PC-3 (cell line): Measurements from ENCODE around the gene TACR2. TPM values are rescaled to one million over a fixed set of nuclear protein-coding genes. Genes with fewer than 3 reads are reported as not detected.

Experiments used
- ATAC-seq: fragments of 200-7000 bp; cut with Tn5 transposase; 2 replicates; pipeline ENCODE4 v1.9.1; 2020; ENCODE audit warnings: mild to moderate bottlenecking, moderate library complexity
- Bru-seq: library from RNA; stranded (reverse); fragments of 400-500 nt; gene quantifications from one replicate; lab custom pipeline; 2021; lab: Mats Ljungman, UMichigan
- BruChase-seq, 2 experiments: library from RNA; stranded (reverse); fragments of 400-500 nt; gene quantifications; one replicate each; lab custom pipeline; 2021; lab: Mats Ljungman, UMichigan
- BruUV-seq: library from RNA; stranded (reverse); fragments of 400-500 nt; replicated peaks from 2 replicates; lab custom pipeline; 2021; lab: Mats Ljungman, UMichigan
- CTCF ChIA-PET: fragments of 300-600 bp; sonication (Branson Sonifier 250); formaldehyde crosslinking; loops from one replicate; lab custom pipeline; 2022; ENCODE audit warnings: antibody characterized with exemption; lab: Charles Lee
- POLR2A ChIA-PET: fragments of 300-600 bp; sonication (Branson Sonifier 250); formaldehyde crosslinking; loops from one replicate; lab custom pipeline; 2022; ENCODE audit warnings: antibody characterized with exemption; ENCODE audit not compliant: unreplicated experiment; lab: Charles Lee
- DNase-seq: peaks from one replicate; pipeline ENCODE4 v3.0.0-alpha.2; 2015
- H2AFZ ChIP-seq: fragments of 300-600 bp; sonication (generic); 2 replicates; pipeline ENCODE4 v1.6.0; 2016; ENCODE audit warnings: antibody characterized with exemption, low read length
- H3F3A ChIP-seq: fragments of 300-600 bp; sonication (generic); one replicate; pipeline ENCODE4 v1.6.0; 2017; ENCODE audit warnings: antibody characterized with exemption, low read length, control low read depth, mild to moderate bottlenecking; ENCODE audit not compliant: unreplicated experiment
- H3K27ac ChIP-seq: fragments of 300-600 bp; sonication (generic); 2 replicates; pipeline ENCODE4 v1.5.1; 2016; ENCODE audit warnings: mild to moderate bottlenecking, low read length
- H3K27me3 ChIP-seq: fragments of 300-600 bp; sonication (generic); 2 replicates; pipeline ENCODE4 v1.6.1; 2016; ENCODE audit warnings: low read length, mixed read lengths
- H3K36me3 ChIP-seq: fragments of 300-600 bp; sonication (generic); 2 replicates; pipeline ENCODE4 v1.6.1; 2016; ENCODE audit warnings: low read depth, mixed run types, low read length, mixed read lengths
- H3K4me1 ChIP-seq: fragments of 300-600 bp; sonication (generic); 2 replicates; pipeline ENCODE4 v1.5.1; 2016; ENCODE audit warnings: low read length; ENCODE audit not compliant: insufficient read depth
- H3K4me2 ChIP-seq: fragments of 300-600 bp; sonication (generic); 2 replicates; pipeline ENCODE4 v1.6.0; 2016; ENCODE audit warnings: low read length
- H3K4me3 ChIP-seq: fragments of 300-600 bp; sonication (generic); 2 replicates; pipeline ENCODE4 v1.5.1; 2016; ENCODE audit warnings: mild to moderate bottlenecking, low read length, mixed read lengths
- H3K79me2 ChIP-seq: fragments of 300-600 bp; sonication (generic); 2 replicates; pipeline ENCODE4 v1.6.1; 2017; ENCODE audit warnings: low read length, mixed read lengths
- H3K9ac ChIP-seq: fragments of 300-600 bp; sonication (generic); 2 replicates; pipeline ENCODE4 v1.6.0; 2016; ENCODE audit warnings: mild to moderate bottlenecking, low read length
- H3K9me2 ChIP-seq: fragments of 300-600 bp; sonication (generic); replicated peaks from 2 replicates; pipeline ENCODE4 v1.6.1; 2016; ENCODE audit warnings: mixed run types, low read length, mixed read lengths
- H3K9me3 ChIP-seq: fragments of 300-600 bp; sonication (generic); 2 replicates; pipeline ENCODE4 v1.6.1; 2016; ENCODE audit warnings: low read length, mixed read lengths
- H4K20me1 ChIP-seq: fragments of 300-600 bp; sonication (generic); 2 replicates; pipeline ENCODE4 v1.6.1; 2016; ENCODE audit warnings: low read length, mixed read lengths
- CTCF ChIP-seq: fragments of 300-600 bp; sonication (generic); conservative IDR thresholded peaks from 2 replicates; pipeline ENCODE4 v1.5.1; 2017; ENCODE audit warnings: antibody characterized with exemption, low read depth, mild to moderate bottlenecking, low read length
- EZH2 ChIP-seq: fragments of 300-600 bp; sonication (generic); IDR thresholded peaks from one replicate; pipeline ENCODE4 v1.6.1; 2017; ENCODE audit warnings: antibody characterized with exemption, mild to moderate bottlenecking, low read length; ENCODE audit not compliant: unreplicated experiment
- EZH2phosphoT487 ChIP-seq: fragments of 300-600 bp; sonication (generic); IDR thresholded peaks from 2 replicates; pipeline ENCODE4 v1.6.1; 2018; ENCODE audit warnings: mild to moderate bottlenecking, antibody characterized with exemption, low read length, borderline replicate concordance
- intact Hi-C: fragments of 100-400 bp; cut with micrococcal nuclease; formaldehyde crosslinking; loops from 2 replicates; pipeline ENCODE4 v1.9.0; 2023
- long read RNA-seq: library from polyadenylated mRNA; unstranded; transcript quantifications from one replicate; pipeline ENCODE4 v2.0.0, GENCODE V29; 2021; ENCODE audit not compliant: unreplicated experiment
- total RNA-seq: library from RNA; depleted of rRNA; stranded (reverse); fragments of >200 nt; gene quantifications from 2 replicates; pipeline ENCODE4 v1.2.3, GENCODE V29; 2014; rRNA removed

TACR2 gene
- 0.40 TPM in 1 of 2 replicates, not detected in the other for total RNA-seq
- not detected for Bru-seq, nascent RNA
- percentile 14 among the genes with signal in this experiment for BruChase-seq, experiment 1, labeled RNA remaining after a 6-hour chase
- BruChase-seq, experiment 2, labeled RNA remaining after a 2-hour chase = percentile 15 among the genes with signal in this experiment
- long read RNA-seq, partial matches to known transcripts = 0 of 1 reads
- long read RNA-seq, other reads (novel, unspliced or antisense) = 0 of 1 reads

GRCh38 chr10:69416695-69417094 is at the start of gene TACR2:
TACR2 (minus strand) TSS chr10:69416918; CDS start chr10:69416323, 595 bp downstream.
- H3K9me3 ChIP-seq = no peaks in the 10 kb centered on the region
- no peaks in the 10 kb centered on the region for H3K4me1 ChIP-seq
- DNase-seq (no peak), ATAC-seq (no peak)
- H3K36me3 ChIP-seq = no peaks in the 10 kb centered on the region
- H3K9me2 ChIP-seq = no peaks in the 10 kb centered on the region
- no peaks in the 10 kb centered on the region for H3K79me2 ChIP-seq
- TF ChIP-seq CTCF (no peak), EZH2 (no peak), EZH2phosphoT487 (no peak)
- ChIA-PET POLR2A (no interaction called here), CTCF (no interaction called here)
- intact Hi-C loops = no loop called here
- H2AFZ ChIP-seq = no peak within 1 kb of the TSS
- no peak within 1 kb of the TSS for H3K27ac ChIP-seq
- no peak within 1 kb of the TSS for H3K9ac ChIP-seq
- H3K27me3 ChIP-seq = no peaks in the 10 kb centered on the region
- BruUV-seq = no TSS peak
- H4K20me1 ChIP-seq = no peaks in the 10 kb centered on the region
- H3K4me3 ChIP-seq = no peak within 1 kb of the TSS
- no peak within 1 kb of the TSS for H3K4me2 ChIP-seq
- H3F3A ChIP-seq = no peaks in the 10 kb centered on the region

GRCh38 chr10:69466158-69466490 is 49.4 kb upstream of the TACR2 start:
- no peak for DNase-seq
- H3K27ac ChIP-seq = no peak overlapping the region
- peaks cover 44% of the 10 kb centered on the region for H3K4me1 ChIP-seq
- H3K4me2 ChIP-seq = no peak overlapping the region
- H3K9me2 ChIP-seq = no peaks in the 10 kb centered on the region
- no peaks in the 10 kb centered on the region for H3F3A ChIP-seq
- no TSS peak for BruUV-seq
- H3K79me2 ChIP-seq = peaks cover 94% of the 10 kb centered on the region
- TF ChIP-seq EZH2 = no peak
- TF ChIP-seq CTCF = no peak
- TF ChIP-seq EZH2phosphoT487 = no peak
- CTCF ChIA-PET = interaction anchor here (0.6 kb wide), 1 partner anchor 41 kb away, joined by 3 read pairs; no protein-coding TSS in a partner anchor
- no peak overlapping the region for H3K9ac ChIP-seq
- no peaks in the 10 kb centered on the region for H4K20me1 ChIP-seq
- no peaks in the 10 kb centered on the region for H3K27me3 ChIP-seq
- H2AFZ ChIP-seq = no peak overlapping the region
- intact Hi-C loops = loop anchor here (5.0 kb wide), 2 partner anchors 34 to 41 kb away; no protein-coding TSS in a partner anchor
- POLR2A ChIA-PET = no interaction called here
- peaks cover 11% of the 10 kb centered on the region for H3K36me3 ChIP-seq
- no peak for ATAC-seq
- H3K4me3 ChIP-seq = no peak overlapping the region
- no peaks in the 10 kb centered on the region for H3K9me3 ChIP-seq
